Hematopoietic multipotent progenitor cell treated with erythropoietin and hydrocortisone succinate and interleukin-3 and kit ligand, for 15 days (in vitro differentiated cells): Measurements from ENCODE around the gene DMAP1.

ENCODE experiments used
- DNase-seq: peaks from one replicate; pipeline ENCODE4 v3.0.0-alpha.2; 2015; ENCODE audit warnings: low spot score

Gene DMAP1

DNA sequence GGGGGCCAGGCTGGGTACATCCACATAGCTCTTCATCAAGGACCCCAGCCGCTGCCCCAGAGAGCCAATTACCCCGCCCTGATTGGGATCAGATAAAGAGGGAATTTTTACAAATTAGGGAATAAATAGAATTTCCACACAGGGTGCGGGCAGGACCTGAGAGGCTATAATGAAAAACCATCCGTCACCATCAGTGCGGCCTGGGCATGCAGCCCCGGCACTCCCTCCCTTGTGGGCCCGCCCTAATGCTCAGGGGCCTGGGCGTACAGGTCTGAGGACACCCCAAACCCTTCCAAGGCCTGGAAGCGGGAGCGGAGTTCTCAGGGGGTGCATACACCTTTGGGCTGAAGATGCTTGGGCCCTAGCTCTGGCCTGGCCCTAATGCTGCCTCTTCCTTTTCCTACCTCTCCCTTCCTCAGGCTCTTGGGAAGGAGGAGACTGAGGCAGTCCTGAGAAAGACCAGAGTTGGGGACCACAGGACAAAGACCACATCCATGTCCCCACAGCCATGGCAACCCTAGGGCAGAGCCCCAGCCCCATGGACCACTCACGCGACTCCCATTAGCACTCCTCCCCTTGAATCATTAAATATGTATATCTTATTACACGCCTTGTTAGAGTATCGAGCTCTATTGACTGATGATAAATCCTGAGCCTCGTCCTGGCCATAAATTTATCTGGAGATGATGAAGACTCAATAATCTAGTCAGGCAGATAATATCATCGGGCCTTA is 16.3 kb downstream of the DMAP1 start:
- no peak for DNase-seq

- DNase-seq = no peak
Measured at GRCh38 chr1:44230796-44231195, 17.5 kb downstream of the DMAP1 start.

GRCh38 chr1:44233593-44233992 is 20.3 kb downstream of the DMAP1 start:
- no peak for DNase-seq

GRCh38 chr1:44235808-44236207 is 22.5 kb downstream of the DMAP1 start:
- no peak for DNase-seq

DNA sequence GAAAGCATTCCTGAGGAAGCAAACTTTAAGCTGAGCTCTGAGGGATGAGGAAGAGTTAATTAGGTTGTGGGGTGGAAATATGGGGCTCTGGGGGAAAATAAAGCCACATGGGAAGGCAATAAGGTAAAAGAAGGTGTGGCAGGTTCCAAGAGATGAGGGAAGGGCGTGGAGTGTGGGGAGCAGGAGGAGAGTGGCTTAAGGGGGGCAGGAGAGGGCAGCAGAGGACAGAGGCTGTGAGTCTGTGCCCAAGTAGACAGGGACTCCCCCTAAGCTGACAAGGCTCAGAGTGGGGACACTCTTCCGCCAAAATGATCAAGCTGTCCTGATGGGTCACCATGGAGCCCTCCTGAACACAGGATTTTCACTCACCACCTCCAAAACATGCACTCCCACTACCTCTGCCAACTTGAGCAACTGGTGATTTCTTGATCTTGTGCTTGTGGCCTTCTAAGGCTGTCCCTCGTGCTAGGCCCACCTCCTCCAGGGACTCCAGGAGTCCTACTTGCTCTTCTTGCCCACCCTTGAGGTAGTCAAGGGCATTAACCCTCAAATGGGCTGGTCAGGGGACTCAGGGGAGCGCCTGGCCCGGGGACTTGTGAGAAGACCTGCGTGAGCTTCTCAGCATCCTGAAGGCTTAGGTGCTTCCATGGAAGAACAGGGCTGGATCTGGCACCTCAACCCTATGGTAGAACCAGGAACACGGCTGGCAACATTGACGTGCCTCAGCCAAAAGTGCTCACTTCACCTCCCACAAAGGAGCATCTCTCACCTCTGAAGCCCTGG is 23.4 kb downstream of the DMAP1 start:
- peak; percentile 18 for DNase-seq

- peak; percentile 74 for DNase-seq
Measured at GRCh38 chr1:44237721-44238457, 24.6 kb downstream of the DMAP1 start.

DNA sequence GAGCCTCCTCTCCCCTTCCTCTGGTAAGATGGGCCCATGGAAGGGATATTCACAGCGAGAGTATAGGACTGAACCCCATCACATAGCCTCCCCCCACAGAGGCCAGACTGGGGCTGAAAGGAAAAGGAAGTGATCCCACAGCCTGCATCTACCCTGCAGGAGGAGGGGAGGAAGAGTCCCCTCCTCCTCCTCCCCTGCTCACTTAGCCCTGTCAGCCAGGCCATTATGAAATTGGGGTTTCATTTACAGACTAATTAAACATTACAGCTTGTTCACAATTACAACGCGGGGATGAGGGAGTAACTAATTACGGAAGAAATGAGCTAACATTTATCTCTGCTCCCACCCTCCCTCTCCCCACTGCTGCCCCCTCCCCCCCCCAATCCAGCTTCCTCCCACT is 25.4 kb downstream of the DMAP1 start:
- no peak for DNase-seq

GRCh38 chr1:44239331-44239960 is 26.2 kb downstream of the DMAP1 start:
- DNase-seq = no peak

- no peak for DNase-seq
Measured at GRCh38 chr1:44239961-44240371, 26.7 kb downstream of the DMAP1 start.

- no peak for DNase-seq
Measured at GRCh38 chr1:44240802-44241671, 27.8 kb downstream of the DMAP1 start.

DNA sequence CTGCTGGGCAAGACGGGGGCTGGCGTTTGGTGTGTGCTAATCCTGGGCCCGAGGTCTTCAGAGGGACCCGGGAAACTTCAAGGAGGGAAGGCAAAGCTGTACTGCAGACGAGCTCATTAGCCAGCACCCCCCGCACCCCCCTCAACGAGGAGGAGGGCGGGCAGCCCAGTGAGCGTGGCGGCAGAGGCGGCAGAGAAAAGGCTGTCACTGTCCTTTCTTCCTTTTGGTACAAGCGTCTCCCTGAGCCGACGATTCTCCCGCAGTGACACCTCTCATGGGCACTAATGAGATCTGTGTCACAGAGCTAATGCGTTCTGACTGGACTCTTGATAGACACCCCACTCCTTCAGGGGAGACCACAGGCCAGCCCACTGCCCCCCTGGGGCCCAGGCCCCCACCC is 29.5 kb downstream of the DMAP1 start:
- no peak for DNase-seq

GRCh38 chr1:44243782-44244495 is 30.7 kb downstream of the DMAP1 start:
- no peak for DNase-seq

DNA sequence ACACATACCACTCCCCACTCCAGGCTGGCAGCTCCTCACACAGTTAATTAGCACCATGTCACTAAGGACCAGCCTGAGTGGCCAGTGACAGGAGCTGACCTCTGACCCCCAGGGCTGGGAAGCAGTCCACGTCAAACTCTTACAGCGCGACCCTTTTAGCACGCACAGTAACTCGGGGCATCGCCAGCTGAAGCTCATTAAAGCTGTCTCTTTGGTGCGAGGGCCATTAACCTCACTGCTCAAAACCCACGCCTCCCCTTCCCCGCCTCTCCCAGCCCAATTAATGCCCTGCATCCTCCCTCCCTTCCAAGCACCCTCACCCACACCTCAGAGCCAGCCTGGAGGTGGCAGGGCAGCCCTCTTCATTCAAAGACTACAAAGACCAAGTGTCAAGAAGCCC is 31.7 kb downstream of the DMAP1 start:
- no peak for DNase-seq

DNA sequence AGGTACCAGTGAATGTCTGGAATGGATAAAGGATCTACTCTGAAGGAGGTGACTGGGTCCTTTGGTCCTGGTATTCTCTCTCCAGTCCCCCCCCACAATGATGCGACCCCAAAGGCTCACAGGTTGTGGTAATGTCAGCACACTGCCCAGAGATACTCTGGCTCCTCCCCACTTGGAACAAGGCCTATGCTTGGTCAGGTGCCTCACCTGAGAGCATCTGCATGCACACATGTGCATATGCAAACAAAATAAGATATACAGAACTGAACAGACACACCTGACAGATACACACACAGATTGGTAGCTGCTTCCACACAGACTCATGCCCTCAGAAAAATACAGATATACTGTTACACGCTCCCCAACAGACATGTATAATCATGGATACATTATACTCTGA is 33.5 kb downstream of the DMAP1 start:
- DNase-seq = no peak

DNA sequence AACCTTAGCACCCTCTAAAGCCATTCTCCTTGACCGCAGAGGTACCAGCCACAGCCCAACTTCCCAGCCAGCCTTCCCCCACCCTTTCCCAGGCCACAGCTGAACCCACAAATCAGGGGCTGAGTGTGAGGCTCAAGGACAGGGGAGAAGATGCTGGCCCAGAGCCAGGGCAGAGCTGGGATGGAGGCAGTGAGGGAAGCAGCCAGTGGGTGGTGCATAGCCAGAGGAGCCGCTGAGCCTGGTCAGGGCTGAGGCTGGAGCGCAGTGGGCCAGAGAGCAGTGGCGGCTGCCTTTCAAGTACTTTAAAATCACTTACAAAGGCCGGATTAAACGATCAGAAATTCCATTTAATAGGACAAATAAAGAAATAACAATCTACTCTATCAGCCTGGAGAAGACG is 36.3 kb downstream of the DMAP1 start:
- no peak for DNase-seq

DNA sequence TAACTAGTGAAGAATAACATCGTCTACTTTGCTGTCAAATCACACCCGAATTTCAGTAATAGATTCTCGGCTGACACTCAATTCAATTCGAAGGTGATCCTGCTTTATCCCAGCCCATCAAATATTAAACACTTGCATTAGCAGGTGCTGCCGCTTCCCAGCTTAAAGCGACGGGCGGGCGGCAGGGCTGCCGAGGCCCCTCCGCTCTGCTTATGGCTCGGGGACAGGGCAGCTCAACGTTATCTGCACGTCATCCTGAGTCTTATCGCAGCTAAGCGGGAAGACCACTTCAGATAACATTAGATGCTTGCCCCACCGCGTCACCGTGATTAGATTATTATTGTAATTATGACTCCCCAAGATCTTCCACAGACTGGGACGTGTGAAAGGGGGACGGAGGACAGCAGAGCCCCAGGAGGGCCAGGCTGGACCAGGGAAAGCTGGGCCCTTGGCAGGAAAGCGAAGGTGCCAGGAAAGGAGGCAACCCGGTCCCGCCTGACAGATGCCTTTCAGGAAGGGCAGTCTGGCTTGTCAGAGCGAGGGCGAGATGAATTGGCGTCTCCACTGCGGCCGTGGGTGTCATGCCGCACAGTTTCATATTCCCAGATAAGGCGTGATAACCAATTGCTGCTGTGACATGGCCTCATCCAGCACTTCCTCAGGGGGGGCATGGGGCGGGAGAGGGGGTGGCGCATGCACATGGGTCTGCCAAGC is 37.0 kb downstream of the DMAP1 start:
- DNase-seq = no peak

GRCh38 chr1:44251486-44251885 is 38.2 kb downstream of the DMAP1 start:
- no peak for DNase-seq

DNA sequence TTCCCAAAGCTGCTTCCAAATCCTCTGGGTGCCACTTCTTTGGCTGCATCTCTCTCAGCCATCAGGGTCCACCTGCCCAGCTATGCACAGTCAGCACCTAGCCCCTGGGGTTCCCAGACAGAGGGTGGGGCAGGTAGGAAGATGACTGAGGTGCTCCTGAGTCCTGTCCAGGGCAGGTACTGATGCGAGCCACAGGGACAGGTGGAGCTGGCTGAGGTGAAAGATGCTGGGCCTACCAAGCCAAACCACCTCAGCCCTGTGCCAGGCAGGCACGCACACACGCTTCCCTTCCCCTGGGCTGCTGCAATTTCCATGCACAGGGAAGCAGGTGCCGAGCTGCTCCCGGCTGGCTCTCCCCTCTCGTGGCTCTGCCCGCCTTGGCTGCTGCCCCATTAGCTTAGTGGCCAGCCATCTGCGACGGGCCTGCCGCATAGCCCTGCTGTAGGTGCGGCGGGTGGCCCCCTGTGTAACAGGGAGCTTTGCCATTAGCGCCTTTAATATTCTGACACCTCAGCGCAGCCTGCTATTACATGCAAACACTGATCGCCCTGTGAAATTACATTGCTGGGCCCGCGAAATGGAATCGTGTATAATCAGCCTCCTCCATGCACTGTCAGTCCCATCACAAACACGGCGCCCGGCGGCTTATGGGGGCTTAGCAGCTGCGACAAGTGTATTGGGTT is 38.9 kb downstream of the DMAP1 start:
- DNase-seq = no peak

- no peak for DNase-seq
Measured at GRCh38 chr1:44254392-44254910, 41.2 kb downstream of the DMAP1 start.
